H9 (cell line): ENCODE measurements around the gene VPS41. TPM values are rescaled to one million over a fixed set of nuclear protein-coding genes. Genes with fewer than 3 reads are reported as not detected.

Source experiments
- DNase-seq: peaks from one replicate; pipeline ENCODE4 v3.0.0-alpha.2; 2017
- H2AFZ ChIP-seq: one replicate; pipeline ENCODE4 v1.6.1; 2013; ENCODE audit warnings: mild to moderate bottlenecking, low read length, control low read depth, moderate library complexity
- H2AK5ac ChIP-seq: 2 replicates; pipeline ENCODE4 v1.6.1; 2013; ENCODE audit warnings: low read length, control low read depth, mixed read lengths; ENCODE audit not compliant: insufficient read length
- H2BK120ac ChIP-seq: one replicate; pipeline ENCODE4 v1.6.1; 2013; ENCODE audit warnings: low read depth, mild to moderate bottlenecking, low read length, control low read depth, inconsistent platforms; ENCODE audit not compliant: poor library complexity, severe bottlenecking
- H2BK12ac ChIP-seq: 2 replicates; pipeline ENCODE4 v1.6.1; 2013; ENCODE audit warnings: low read length, control low read depth, mixed read lengths, low read depth; ENCODE audit not compliant: insufficient read length
- H2BK15ac ChIP-seq: 2 replicates; pipeline ENCODE4 v1.6.1; 2013; ENCODE audit warnings: low read depth, low read length, control low read depth
- H2BK20ac ChIP-seq: one replicate; pipeline ENCODE4 v1.6.1; 2013; ENCODE audit warnings: low read depth, mild to moderate bottlenecking, low read length, control low read depth, inconsistent platforms; ENCODE audit not compliant: poor library complexity, severe bottlenecking
- H2BK5ac ChIP-seq: 2 replicates; pipeline ENCODE4 v1.6.1; 2013; ENCODE audit warnings: low read length, control low read depth, mixed read lengths; ENCODE audit not compliant: insufficient read length
- H3K14ac ChIP-seq: 2 replicates; pipeline ENCODE4 v1.6.1; 2013; ENCODE audit warnings: low read length, control low read depth; ENCODE audit not compliant: insufficient read depth
- H3K18ac ChIP-seq: 2 replicates; pipeline ENCODE4 v1.6.1; 2013; ENCODE audit warnings: low read depth, mild to moderate bottlenecking, mixed read lengths, low read length, control low read depth; ENCODE audit not compliant: insufficient read length
- H3K23ac ChIP-seq: 2 replicates; pipeline ENCODE4 v1.6.1; 2013; ENCODE audit warnings: low read length, control low read depth, mixed read lengths, low read depth; ENCODE audit not compliant: insufficient read length
- H3K23me2 ChIP-seq: 2 replicates; pipeline ENCODE4 v1.6.1; 2013; ENCODE audit warnings: low read depth, mild to moderate bottlenecking, mixed read lengths, low read length, control low read depth; ENCODE audit not compliant: insufficient read length, poor library complexity, severe bottlenecking
- H3K27ac ChIP-seq: 2 replicates; pipeline ENCODE4 v1.5.1; 2013; ENCODE audit warnings: low read length, control low read depth, mixed read lengths, low read depth; ENCODE audit not compliant: insufficient read length
- H3K27me3 ChIP-seq: 2 replicates; pipeline ENCODE4 v1.6.1; 2013; ENCODE audit warnings: low read length, control low read depth, inconsistent platforms; ENCODE audit not compliant: insufficient read depth
- H3K4ac ChIP-seq: 2 replicates; pipeline ENCODE4 v1.6.1; 2013; ENCODE audit warnings: low read depth, mild to moderate bottlenecking, control low read depth, inconsistent platforms, low read length, moderate library complexity
- H3K4me1 ChIP-seq: 2 replicates; pipeline ENCODE4 v1.6.1; 2013; ENCODE audit warnings: low read length, control low read depth, inconsistent platforms; ENCODE audit not compliant: insufficient read depth
- H3K4me2 ChIP-seq: 2 replicates; pipeline ENCODE4 v1.6.1; 2013; ENCODE audit warnings: low read length, control low read depth, mixed read lengths; ENCODE audit not compliant: insufficient read length, insufficient read depth
- H3K56ac ChIP-seq: 2 replicates; pipeline ENCODE4 v1.6.1; 2013; ENCODE audit warnings: low read depth, mild to moderate bottlenecking, mixed read lengths, low read length, control low read depth; ENCODE audit not compliant: insufficient read length
- H3K79me1 ChIP-seq: 2 replicates; pipeline ENCODE4 v1.6.1; 2013; ENCODE audit warnings: low read depth, mild to moderate bottlenecking, moderate library complexity, low read length, control low read depth, inconsistent platforms; ENCODE audit not compliant: insufficient read depth, poor library complexity, severe bottlenecking
- H3K79me2 ChIP-seq: 2 replicates; pipeline ENCODE4 v1.6.1; 2013; ENCODE audit warnings: low read length, control low read depth, inconsistent platforms; ENCODE audit not compliant: insufficient read depth
- H3K9ac ChIP-seq: 2 replicates; pipeline ENCODE4 v1.6.1; 2013; ENCODE audit warnings: low read length, control low read depth, mixed read lengths; ENCODE audit not compliant: insufficient read length; ENCODE audit errors: extremely low read depth
- H3K9me3 ChIP-seq: one replicate; pipeline ENCODE4 v1.6.1; 2013; ENCODE audit warnings: low read depth, low read length, inconsistent platforms; ENCODE audit not compliant: control insufficient read depth
- H3T11ph ChIP-seq: one replicate; pipeline ENCODE4 v1.6.1; 2013; ENCODE audit warnings: mild to moderate bottlenecking, low read length, control low read depth, inconsistent platforms
- H4K20me1 ChIP-seq: one replicate; pipeline ENCODE4 v1.6.1; 2013; ENCODE audit not compliant: control insufficient read depth, insufficient read length, insufficient read depth
- H4K5ac ChIP-seq: 2 replicates; pipeline ENCODE4 v1.6.1; 2013; ENCODE audit warnings: low read depth, mild to moderate bottlenecking, mixed read lengths, low read length, control low read depth; ENCODE audit not compliant: insufficient read length
- H4K8ac ChIP-seq: replicated peaks from 2 replicates; pipeline ENCODE4 v1.6.1; 2013; ENCODE audit warnings: low read length, control low read depth, mixed read lengths, low read depth; ENCODE audit not compliant: insufficient read length
- H4K91ac ChIP-seq: 2 replicates; pipeline ENCODE4 v1.6.1; 2013; ENCODE audit warnings: low read depth, mild to moderate bottlenecking, moderate library complexity, mixed read lengths, low read length, control low read depth; ENCODE audit not compliant: insufficient read length
- H3K27ac Mint-ChIP-seq, 3 experiments: 2 replicates in 2 of 3; 3 replicates in 1 of 3; pipeline ENCODE4 v1.8.0; 2020 to 2021; ENCODE audit warnings: mixed read lengths in 3 of 3, mild to moderate bottlenecking in 1 of 3, moderate library complexity in 1 of 3
- H3K27me3 Mint-ChIP-seq: 2 replicates; pipeline ENCODE4 v1.8.0; 2021; ENCODE audit warnings: low read depth, mild to moderate bottlenecking, moderate library complexity, mixed read lengths
- H3K36me3 Mint-ChIP-seq, 3 experiments: 2 replicates in 2 of 3; 3 replicates in 1 of 3; pipeline ENCODE4 v1.8.0; 2020 to 2021; ENCODE audit warnings: low read depth in 3 of 3, mixed read lengths in 3 of 3; ENCODE audit not compliant: insufficient read depth in 1 of 3
- H3K4me1 Mint-ChIP-seq, 2 experiments: 2 replicates each; pipeline ENCODE4 v1.8.0; 2020; ENCODE audit warnings: mixed read lengths in 2 of 2
- H3K4me3 Mint-ChIP-seq, 2 experiments: 2 replicates in 1 of 2; 3 replicates in 1 of 2; pipeline ENCODE4 v1.8.0; 2020 to 2021; ENCODE audit warnings: mild to moderate bottlenecking in 2 of 2, mixed read lengths in 2 of 2, moderate library complexity in 1 of 2
- H3K9me3 Mint-ChIP-seq, 2 experiments: 2 replicates in 1 of 2; 3 replicates in 1 of 2; pipeline ENCODE4 v1.8.0; 2020; ENCODE audit warnings: mild to moderate bottlenecking in 2 of 2, mixed read lengths in 2 of 2, moderate library complexity in 1 of 2
- CTCF ChIP-seq: fragments of 200-600 bp; sonication (generic); conservative IDR thresholded peaks from 3 replicates; pipeline ENCODE4 v1.8.0; 2021; ENCODE audit warnings: antibody characterized with exemption, mild to moderate bottlenecking
- WGBS: extraction: QIAGEN DNeasy Blood & Tissue Kit; methylation state at CpG from one replicate; pipeline ENCODE4 v1.1.7; 2013; ENCODE audit warnings: missing lambda C conversion rate, low lambda C conversion rate, mixed read lengths; ENCODE audit not compliant: insufficient read length; ENCODE audit errors: extremely low coverage; 5-methylcytosine and 5-hydroxymethylcytosine counted together
- total RNA-seq: library from RNA; stranded (reverse); gene quantifications from 2 replicates; pipeline ENCODE4 v1.2.1, GENCODE V29; 2021

VPS41 gene
- total RNA-seq, 1 experiment from 2014 or later = 49.3 TPM

GRCh38 chr7:38723327-38723726, 185.7 kb downstream of the VPS41 start:
- no peaks in the 10 kb centered on the region for H3K27me3 Mint-ChIP-seq
- Histone ChIP-seq H4K91ac (no peak overlapping the region), H3K23me2 (no peaks in the 10 kb centered on the region)

More at GRCh38 chr7:38723327-38723726, 185.7 kb downstream of the VPS41 start:
- Histone ChIP-seq H3T11ph (no peak overlapping the region), H2AK5ac (no peak overlapping the region), H2BK20ac (no peak overlapping the region), H3K4me1 (no peaks in the 10 kb centered on the region), H3K4ac (no peak overlapping the region), H3K4me2 (no peak overlapping the region), H3K14ac (no peak overlapping the region), H4K5ac (no peak overlapping the region), H2BK12ac (no peak overlapping the region), H3K23ac (no peak overlapping the region), H3K27ac (no peak overlapping the region), H4K8ac (no peak overlapping the region), H3K79me2 (no peaks in the 10 kb centered on the region), H3K56ac (no peak overlapping the region), H3K79me1 (no peaks in the 10 kb centered on the region), H2AFZ (no peak overlapping the region), H3K18ac (no peak overlapping the region), H2BK120ac (no peak overlapping the region), H2BK15ac (no peak overlapping the region), H4K20me1 (no peaks in the 10 kb centered on the region), H2BK5ac (no peak overlapping the region), H3K9ac (no peak overlapping the region), H3K9me3 (no peaks in the 10 kb centered on the region), H3K27me3 (no peaks in the 10 kb centered on the region)
- Mint-ChIP-seq H3K27ac (0 out of 7 replicates have a peak overlapping the region, but pooled peaks of 1 of the 3 experiments have one; percentile 79), H3K4me3 (no peak overlapping the region), H3K4me1 (peaks cover 30 to 33% of the 10 kb centered on the region in 2 experiments), H3K9me3 (peaks cover 0 to 4% of the 10 kb centered on the region in 2 experiments; a peak in 1 of 5 replicates), H3K36me3 (peaks cover 2 to 28% (median 14%) of the 10 kb centered on the region in 3 experiments)
- no peak for TF ChIP-seq CTCF
- no peak for DNase-seq
- no CpG with 5 or more reads among the region's 10 CpGs for WGBS
